GM12892 (cell line): Measurements from ENCODE around the gene CPE.
"Not testable (repeated sequence)": the region's sequence is repeated elsewhere in the genome, so short reads cannot be mapped to it uniquely, and the experiment has no call there.

Experiments
- DNase-seq: peaks from one replicate; pipeline ENCODE4 v3.0.0; 2011; ENCODE audit not compliant: insufficient read length
- FAIRE-seq: peaks from 2 replicates; lab custom pipeline; 2011; peaks lifted over from hg19 to GRCh38; lab: Jason Lieb, UNC
- POLR2A ChIP-seq: IDR thresholded peaks from 2 replicates; pipeline ENCODE4 v1.6.1; 2011; ENCODE audit warnings: low read depth, low read length, control low read depth
- POLR2AphosphoS5 ChIP-seq: IDR thresholded peaks from 2 replicates; pipeline ENCODE4 v1.6.1; 2011; ENCODE audit warnings: low read depth, low read length, control low read depth
- TAF1 ChIP-seq: IDR thresholded peaks from 2 replicates; pipeline ENCODE4 v1.6.1; 2011; ENCODE audit warnings: low read depth, mild to moderate bottlenecking, control low read depth, low read length, borderline replicate concordance

CPE gene

GRCh38 chr4:165472943-165473676, 94.3 kb downstream of the CPE start:
- FAIRE-seq (no peak), DNase-seq (no peak)

GRCh38 chr4:165474784-165475705, 96.2 kb downstream of the CPE start:
- FAIRE-seq, result no peak
- TF ChIP-seq POLR2AphosphoS5, result no peak
- TF ChIP-seq TAF1, result no peak
- no peak for TF ChIP-seq POLR2A

More at GRCh38 chr4:165472943-165473676, 94.3 kb downstream of the CPE start:
- no peak for TF ChIP-seq TAF1
- no peak for TF ChIP-seq POLR2A
- TF ChIP-seq POLR2AphosphoS5, result no peak

GRCh38 chr4:165475706-165476070, 96.9 kb downstream of the CPE start:
- FAIRE-seq (no peak), DNase-seq (no peak)
- TF ChIP-seq TAF1, result no peak

More at GRCh38 chr4:165474784-165475705, 96.2 kb downstream of the CPE start:
- DNase-seq, result no peak

GRCh38 chr4:165476214-165477098, 97.6 kb downstream of the CPE start:
- FAIRE-seq (no peak), DNase-seq (no peak)
- TF ChIP-seq POLR2AphosphoS5 (no peak), POLR2A (no peak), TAF1 (no peak)

- no peak for FAIRE-seq
- TF ChIP-seq TAF1 (no peak), POLR2AphosphoS5 (no peak), POLR2A (no peak)
These were observed 99.0 kb downstream of the CPE start for GRCh38 chr4:165477799-165478198.

GRCh38 chr4:165478260-165478659, 99.5 kb downstream of the CPE start:
- TF ChIP-seq POLR2A, result no peak
- DNase-seq (no peak), FAIRE-seq (no peak)

More at GRCh38 chr4:165477799-165478198, 99.0 kb downstream of the CPE start:
- no peak for DNase-seq

- TF ChIP-seq TAF1, result no peak
- TF ChIP-seq POLR2AphosphoS5, result no peak
- no peak for TF ChIP-seq POLR2A
- no peak for DNase-seq
- FAIRE-seq, result no peak
These were observed 102.4 kb downstream of the CPE start for GRCh38 chr4:165481053-165481835.

- DNase-seq, result no peak
- FAIRE-seq, result no peak
- TF ChIP-seq POLR2AphosphoS5 (no peak), POLR2A (no peak), TAF1 (no peak)
These were observed 111.0 kb downstream of the CPE start for GRCh38 chr4:165489786-165490185.

GRCh38 chr4:165492583-165492982, 113.8 kb downstream of the CPE start:
- not testable (repeated sequence) for FAIRE-seq, DNase-seq

GRCh38 chr4:165493359-165493758, 114.6 kb downstream of the CPE start:
- TF ChIP-seq TAF1 (no peak), POLR2A (no peak), POLR2AphosphoS5 (no peak)
- FAIRE-seq (peak; percentile 71), DNase-seq (peak; percentile 7)
